ENCODE measurements around the gene HSFY1.
"Not testable (repeated sequence)": the region's sequence is repeated elsewhere in the genome, so short reads cannot be mapped to it uniquely, and the experiment has no call there.

HSFY1 gene

GRCh38 chrY:18546420-18546819, at the start of gene HSFY1:
TSS of gene HSFY1 (plus strand) at chrY:18546720. CDS start at chrY:18546788, 68 bp downstream.
- not testable (repeated sequence) for DNase-seq

DNA sequence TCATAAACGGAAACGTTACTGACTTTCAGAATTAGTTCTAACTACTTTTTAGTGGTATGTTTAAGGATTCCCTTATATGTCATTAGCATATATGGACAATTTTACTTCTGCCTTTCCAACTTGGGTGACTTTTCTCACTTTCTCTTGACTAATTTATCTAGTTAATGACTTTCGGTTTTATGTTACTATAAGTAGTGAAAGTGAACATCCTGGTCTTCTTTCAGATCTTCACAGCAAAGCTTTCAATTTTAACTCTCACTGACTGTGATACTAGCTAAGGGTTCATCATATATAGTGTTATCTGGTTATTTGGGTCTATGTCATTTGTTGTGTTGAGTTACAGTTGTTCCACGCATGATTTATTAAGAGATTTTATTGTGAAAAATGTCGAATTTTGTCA, 42.3 kb upstream of the HSFY1 start:
- not testable (repeated sequence) for DNase-seq

DNA sequence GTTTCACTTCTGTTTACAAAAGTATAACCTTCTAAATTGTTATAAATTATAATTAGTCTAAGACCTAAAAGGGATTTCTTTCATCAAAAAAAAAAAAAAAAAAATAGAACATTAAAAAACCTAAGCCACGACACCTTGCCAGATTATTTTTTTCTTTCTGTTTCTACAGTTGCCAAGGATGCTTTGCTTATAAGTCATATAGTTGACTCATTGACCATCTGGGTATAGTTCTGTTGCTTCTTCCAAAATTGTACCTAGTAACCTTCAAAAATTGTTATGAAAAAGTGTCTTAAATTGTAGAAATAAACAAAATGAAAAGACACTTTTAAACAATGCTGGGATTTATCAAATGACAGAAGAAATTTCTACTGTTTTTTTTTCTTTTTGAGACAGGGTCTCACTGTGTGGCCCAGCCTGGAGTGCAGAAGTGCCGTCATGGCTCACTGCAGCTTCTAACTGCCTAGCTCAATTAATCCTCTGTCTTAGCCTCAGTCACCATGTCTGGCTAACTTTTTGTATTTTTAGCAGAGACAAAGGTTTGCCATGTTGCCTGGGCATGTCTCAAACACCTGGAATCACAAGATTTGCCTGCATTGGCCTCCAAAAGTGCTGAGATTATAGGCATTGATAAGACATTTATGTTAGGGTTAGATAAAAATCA, 15.4 kb upstream of the HSFY1 start:
- DNase-seq = not testable (repeated sequence)

- DNase-seq = not testable (repeated sequence)
Observed at GRCh38 chrY:18538952-18539351, 7.6 kb upstream of the HSFY1 start.

DNA sequence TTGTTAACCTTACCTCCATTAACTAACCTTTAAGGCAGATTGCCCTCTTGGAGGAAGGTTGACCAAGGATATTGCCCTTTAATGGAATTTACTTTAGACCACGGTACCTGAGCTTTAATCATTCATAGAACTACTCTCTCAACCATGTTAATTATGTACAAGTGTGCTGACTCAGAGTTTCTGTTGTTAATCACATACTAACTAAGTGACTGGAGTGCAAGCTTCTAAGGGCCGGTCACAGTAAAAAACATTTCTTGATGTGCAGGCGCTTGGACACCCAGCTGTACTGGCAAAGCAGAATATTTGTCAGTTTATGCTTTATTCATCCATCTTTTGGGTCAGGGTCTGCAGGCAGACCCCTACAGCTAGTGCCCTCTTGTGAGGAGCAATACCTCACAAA, 6.6 kb downstream of the HSFY1 start:
- not testable (repeated sequence) for DNase-seq

GRCh38 chrY:18565915-18566314, 19.4 kb downstream of the HSFY1 start:
- not testable (repeated sequence) for DNase-seq

Measured in NCI-H2029 treated with DMSO at 0.1 percent for 48 hours (cell line).